Thoracic aorta (tissue), 2 donors: ENCODE measurements around the gene STX8. TPM values are rescaled to one million over a fixed set of nuclear protein-coding genes. Genes with fewer than 3 reads are reported as not detected.
A peak's percentile ranks its signal among the peaks of the same experiment; 100 is the strongest.

Experiments used
- ATAC-seq: fragments of 150-250 bp; one replicate; pipeline ENCODE4 v1.8.0; 2017; ENCODE audit warnings: low read depth; ENCODE audit not compliant: insufficient number of reproducible peaks, low FRiP score
- DNase-seq: peaks from one replicate; pipeline ENCODE4 v3.0.0-alpha.2; 2020; ENCODE audit warnings: low spot score
- H3K27ac ChIP-seq, 2 donors: fragments of 200-600 bp; sonication (generic); 1 replicate in 1 of 2; 2 replicates in 1 of 2; pipeline ENCODE4 v1.5.1; 2016; ENCODE audit warnings: mild to moderate bottlenecking in 2 of 2, moderate library complexity in 2 of 2
- H3K27me3 ChIP-seq: fragments of 200-600 bp; sonication (generic); replicated peaks from 2 replicates; pipeline ENCODE4 v1.6.0; 2016; ENCODE audit warnings: mild to moderate bottlenecking; ENCODE audit not compliant: insufficient read depth
- H3K36me3 ChIP-seq: fragments of 200-600 bp; sonication (generic); one replicate; pipeline ENCODE4 v1.5.1; 2016
- H3K4me1 ChIP-seq, 2 donors: fragments of 200-600 bp; sonication (generic); 1 replicate in 1 of 2; 2 replicates in 1 of 2; pipeline versions ENCODE4 v1.5.1 to v1.6.0; 2016; ENCODE audit warnings: low read depth in 2 of 2, mild to moderate bottlenecking in 1 of 2; ENCODE audit not compliant: control insufficient read depth in 1 of 2
- H3K4me3 ChIP-seq: fragments of 200-600 bp; sonication (generic); 2 replicates; pipeline ENCODE4 v1.5.1; 2016; ENCODE audit warnings: mild to moderate bottlenecking
- H3K9me3 ChIP-seq: fragments of 200-600 bp; sonication (generic); 2 replicates; pipeline ENCODE4 v1.5.1; 2016
- total RNA-seq, 2 donors: library from RNA; depleted of rRNA; stranded (reverse); fragments of >200 nt; gene quantifications; one replicate each; pipeline versions ENCODE4 v1.1.0 to v1.2.3, GENCODE V29; 2016
- TF ChIP-seq, protein P1 (sequence below): fragments of 200-600 bp; sonication (generic); IDR thresholded peaks from one replicate; pipeline ENCODE4 v1.5.1; 2019; ENCODE audit warnings: antibody characterized with exemption

Gene STX8
- total RNA-seq, 2 donors from 2014 or later, result 93.9 to 99.8 TPM

- TF ChIP-seq, protein P1, sequence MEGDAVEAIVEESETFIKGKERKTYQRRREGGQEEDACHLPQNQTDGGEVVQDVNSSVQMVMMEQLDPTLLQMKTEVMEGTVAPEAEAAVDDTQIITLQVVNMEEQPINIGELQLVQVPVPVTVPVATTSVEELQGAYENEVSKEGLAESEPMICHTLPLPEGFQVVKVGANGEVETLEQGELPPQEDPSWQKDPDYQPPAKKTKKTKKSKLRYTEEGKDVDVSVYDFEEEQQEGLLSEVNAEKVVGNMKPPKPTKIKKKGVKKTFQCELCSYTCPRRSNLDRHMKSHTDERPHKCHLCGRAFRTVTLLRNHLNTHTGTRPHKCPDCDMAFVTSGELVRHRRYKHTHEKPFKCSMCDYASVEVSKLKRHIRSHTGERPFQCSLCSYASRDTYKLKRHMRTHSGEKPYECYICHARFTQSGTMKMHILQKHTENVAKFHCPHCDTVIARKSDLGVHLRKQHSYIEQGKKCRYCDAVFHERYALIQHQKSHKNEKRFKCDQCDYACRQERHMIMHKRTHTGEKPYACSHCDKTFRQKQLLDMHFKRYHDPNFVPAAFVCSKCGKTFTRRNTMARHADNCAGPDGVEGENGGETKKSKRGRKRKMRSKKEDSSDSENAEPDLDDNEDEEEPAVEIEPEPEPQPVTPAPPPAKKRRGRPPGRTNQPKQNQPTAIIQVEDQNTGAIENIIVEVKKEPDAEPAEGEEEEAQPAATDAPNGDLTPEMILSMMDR, result no peak
- Histone ChIP-seq H3K36me3 (no peaks in the 10 kb centered on the region), H3K4me3 (peak overlapping the region; percentile 15), H3K4me1 (peaks cover 34 to 81% of the 10 kb centered on the region in 2 donors), H3K9me3 (no peaks in the 10 kb centered on the region), H3K27ac (peak overlapping the region; percentile 98 to 99), H3K27me3 (no peaks in the 10 kb centered on the region)
- ATAC-seq (no peak), DNase-seq (no peak)
Measured at GRCh38 chr17:9241774-9242496, 333.7 kb downstream of the STX8 start.

DNA sequence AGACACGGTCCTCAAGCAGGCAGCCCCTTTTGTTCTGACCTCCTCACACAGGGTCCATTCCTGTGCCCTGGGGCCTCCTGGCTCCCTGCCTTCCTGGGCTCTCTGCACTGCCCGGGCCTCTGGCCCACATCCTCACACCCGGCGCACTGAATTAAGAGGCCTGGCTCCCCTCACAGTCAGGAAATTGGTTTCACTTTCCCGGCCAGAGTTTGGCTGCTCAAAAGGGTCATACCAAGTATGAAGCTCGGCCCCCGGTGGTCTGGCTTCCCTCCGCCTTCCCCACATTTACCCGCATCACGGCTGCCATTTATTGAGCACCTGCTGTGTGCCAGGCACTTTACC is 334.3 kb downstream of the STX8 start:
- Histone ChIP-seq H3K4me1 (peaks cover 38 to 87% of the 10 kb centered on the region in 2 donors), H3K36me3 (no peaks in the 10 kb centered on the region)

GRCh38 chr17:9240659-9241370 is 334.8 kb downstream of the STX8 start:
- TF ChIP-seq, protein P1, result no peak
- Histone ChIP-seq H3K9me3 (no peaks in the 10 kb centered on the region), H3K27me3 (no peaks in the 10 kb centered on the region), H3K36me3 (no peaks in the 10 kb centered on the region), H3K4me3 (peak overlapping the region; percentile 78), H3K27ac (peak overlapping the region; percentile 98 to 99), H3K4me1 (peaks cover 41 to 91% of the 10 kb centered on the region in 2 donors)
- ATAC-seq, result peak; percentile 77
- DNase-seq, result peak; percentile 75

More for the DNA sequence above, 334.3 kb downstream of the STX8 start:
- DNase-seq (no peak), ATAC-seq (no peak)
- Histone ChIP-seq H3K9me3 (no peaks in the 10 kb centered on the region), H3K27me3 (no peaks in the 10 kb centered on the region), H3K27ac (peak overlapping the region; percentile 98 to 99), H3K4me3 (peak overlapping the region; percentile 15)
- TF ChIP-seq, protein P1, result no peak

DNA sequence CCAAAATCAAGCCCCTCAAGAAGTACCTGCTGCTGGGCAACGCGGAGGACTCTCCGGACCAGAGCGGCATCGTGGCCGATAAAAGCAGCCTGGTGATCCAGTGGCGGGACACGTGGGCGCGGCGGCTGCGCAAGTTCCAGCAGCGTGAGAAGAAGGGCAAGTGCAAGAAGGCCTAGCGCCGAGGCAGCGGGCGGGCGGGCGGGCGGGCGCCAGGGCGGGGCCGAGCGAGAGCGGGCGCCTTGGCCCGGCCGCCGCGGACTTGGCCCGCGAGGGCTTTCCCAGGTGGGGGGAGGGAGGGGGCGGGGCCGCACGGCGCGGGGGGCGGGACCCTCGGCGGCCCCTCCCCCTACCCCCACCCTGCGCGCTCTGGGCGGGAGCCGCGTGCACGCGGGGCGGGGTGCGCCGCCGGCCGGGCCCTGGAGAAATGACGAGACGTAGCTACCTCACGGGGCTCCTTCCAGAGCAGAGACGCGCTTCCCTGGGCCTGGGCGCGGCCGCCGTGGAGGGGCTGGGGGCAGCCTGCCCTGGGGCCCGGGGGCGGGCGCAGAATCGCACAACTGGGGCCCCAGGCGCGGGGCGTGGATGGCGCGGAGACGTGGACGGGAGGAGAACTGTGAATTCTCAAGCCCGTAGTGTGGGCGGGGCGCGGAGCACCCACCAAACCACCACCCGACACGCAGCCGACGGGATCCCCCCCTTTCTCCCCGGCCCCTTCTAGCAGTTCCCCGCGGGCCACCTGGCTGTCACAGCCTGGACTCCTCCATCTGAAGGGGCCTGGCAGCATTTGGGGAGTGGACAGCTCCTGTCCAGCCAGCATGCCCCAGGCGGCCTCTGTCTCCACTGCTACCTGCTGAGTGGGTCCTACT is 335.6 kb downstream of the STX8 start:
- Histone ChIP-seq H3K9me3 (no peaks in the 10 kb centered on the region), H3K4me1 (peaks cover 41 to 87% of the 10 kb centered on the region in 2 donors), H3K4me3 (peak overlapping the region; percentile 78), H3K27me3 (no peaks in the 10 kb centered on the region), H3K27ac (peak overlapping the region; percentile 98 to 99), H3K36me3 (no peaks in the 10 kb centered on the region)
- ATAC-seq, result peak; percentile 29
- TF ChIP-seq, protein P1, result no peak
- peak; percentile 40 for DNase-seq
